NCI-H2107 treated with DMSO at 0.1 percent for 48 hours (cell line): Measurements from ENCODE around the gene RUNDC3A.
A peak's percentile ranks its signal among the peaks of the same experiment; 100 is the strongest.

Experiments
- DNase-seq: peaks from one replicate; lab custom pipeline; 2025; ENCODE audit not compliant: unreplicated experiment; lab: John Stamatoyannopoulos, UW

Gene RUNDC3A

GRCh38 chr17:44283344-44284023, 24.9 kb upstream of the RUNDC3A start:
- no peak for DNase-seq

GRCh38 chr17:44284024-44284400, 24.4 kb upstream of the RUNDC3A start:
- DNase-seq, result no peak

- DNase-seq, result no peak
Observed at GRCh38 chr17:44287651-44288050, 20.8 kb upstream of the RUNDC3A start.

- DNase-seq, result no peak
Observed at GRCh38 chr17:44293509-44294226, 14.7 kb upstream of the RUNDC3A start.

GRCh38 chr17:44297975-44298374, 10.4 kb upstream of the RUNDC3A start:
- no peak for DNase-seq

GRCh38 chr17:44304651-44305050, 3.8 kb upstream of the RUNDC3A start:
- DNase-seq, result no peak

- peak; percentile 45 for DNase-seq
Observed at GRCh38 chr17:44307387-44308186, 814 bp upstream of the RUNDC3A start.

- no peak for DNase-seq
Observed at GRCh38 chr17:44308865-44309264, 464 bp downstream of the RUNDC3A start.

- no peak for DNase-seq
Observed at GRCh38 chr17:44309472-44309871, 1.1 kb downstream of the RUNDC3A start.

GRCh38 chr17:44310188-44310587, 1.8 kb downstream of the RUNDC3A start:
- DNase-seq, result no peak

- DNase-seq, result no peak
Observed at GRCh38 chr17:44310609-44311376, 2.4 kb downstream of the RUNDC3A start.

- no peak for DNase-seq
Observed at GRCh38 chr17:44311562-44312181, 3.3 kb downstream of the RUNDC3A start.

- no peak for DNase-seq
Observed at GRCh38 chr17:44312396-44313104, 4.1 kb downstream of the RUNDC3A start.

- DNase-seq, result no peak
Observed at GRCh38 chr17:44314031-44314430, 5.6 kb downstream of the RUNDC3A start.

GRCh38 chr17:44314524-44314868, 6.1 kb downstream of the RUNDC3A start:
- DNase-seq, result no peak

- peak; percentile 45 for DNase-seq
Observed at GRCh38 chr17:44314869-44315661, 6.7 kb downstream of the RUNDC3A start.

- no peak for DNase-seq
Observed at GRCh38 chr17:44315760-44316731, 7.6 kb downstream of the RUNDC3A start.

GRCh38 chr17:44317545-44317944, 9.1 kb downstream of the RUNDC3A start:
- no peak for DNase-seq
